Activated T-cell treated with anti-CD3 and anti-CD28 coated beads for 48 hours (primary cell): ENCODE results near the gene KCTD3.

ENCODE experiments used
- DNase-seq: peaks from one replicate; pipeline ENCODE4 v3.0.0-alpha.2; 2020; ENCODE audit warnings: low read depth

Gene KCTD3

DNA sequence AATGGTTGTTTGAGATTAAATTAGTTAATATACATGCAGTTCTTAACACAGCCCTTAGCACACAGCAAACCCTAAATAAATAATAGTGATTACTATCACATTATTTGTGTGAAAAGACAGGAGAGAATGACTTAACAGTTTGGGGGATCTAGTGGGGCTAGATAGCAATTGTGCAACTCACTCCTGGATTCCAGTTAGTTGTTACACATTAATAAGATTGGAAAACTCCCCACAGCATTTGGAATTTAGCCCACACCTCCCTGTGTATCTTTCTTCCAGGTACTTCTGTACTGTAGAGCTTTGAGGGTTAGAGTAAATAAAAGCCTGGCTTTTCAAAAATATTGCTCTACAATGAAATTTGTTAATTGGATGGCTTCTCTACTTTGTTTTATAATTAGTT, 93.2 kb downstream of the KCTD3 start:
- DNase-seq: no peak

DNA sequence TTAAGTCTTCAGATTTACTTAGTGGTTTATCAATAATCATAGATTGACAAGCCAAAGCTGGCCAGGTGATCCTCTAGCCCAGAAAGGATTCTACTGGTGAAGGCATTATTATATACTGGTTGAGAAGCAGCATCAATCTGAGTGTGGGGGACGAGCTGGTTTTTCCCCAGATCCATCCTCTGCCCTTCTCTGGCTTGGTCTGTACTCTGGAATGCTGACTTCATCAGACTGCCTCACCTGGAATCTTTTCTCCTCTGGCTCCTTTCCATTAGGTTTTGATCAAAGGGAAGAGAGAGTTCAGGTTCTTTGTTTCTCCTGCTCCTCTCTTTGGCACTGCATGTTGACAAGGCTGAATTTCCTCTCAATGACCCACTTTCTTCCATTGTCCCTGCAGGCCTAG, 93.9 kb downstream of the KCTD3 start:
- DNase-seq: no peak

DNA sequence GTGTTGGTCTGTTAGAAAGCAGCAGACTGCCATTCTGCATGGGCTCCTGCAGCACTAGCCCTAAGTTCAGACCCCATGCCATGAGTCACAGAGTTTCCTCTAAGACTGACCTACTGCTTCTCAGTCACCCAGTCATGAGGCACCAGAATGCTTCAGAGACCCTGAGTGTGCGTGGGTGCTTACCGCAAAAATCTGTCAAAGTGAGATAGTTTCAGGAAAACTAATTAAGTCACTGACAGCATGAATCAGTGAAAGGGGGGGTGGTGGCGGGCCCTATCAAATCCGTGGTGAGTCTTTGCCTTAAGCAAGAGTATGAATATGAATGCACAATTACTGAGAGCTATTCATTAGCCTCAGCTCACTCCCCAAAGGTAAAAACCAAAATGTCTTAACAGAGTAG, 98.1 kb downstream of the KCTD3 start:
- DNase-seq: peak; percentile 19

DNA sequence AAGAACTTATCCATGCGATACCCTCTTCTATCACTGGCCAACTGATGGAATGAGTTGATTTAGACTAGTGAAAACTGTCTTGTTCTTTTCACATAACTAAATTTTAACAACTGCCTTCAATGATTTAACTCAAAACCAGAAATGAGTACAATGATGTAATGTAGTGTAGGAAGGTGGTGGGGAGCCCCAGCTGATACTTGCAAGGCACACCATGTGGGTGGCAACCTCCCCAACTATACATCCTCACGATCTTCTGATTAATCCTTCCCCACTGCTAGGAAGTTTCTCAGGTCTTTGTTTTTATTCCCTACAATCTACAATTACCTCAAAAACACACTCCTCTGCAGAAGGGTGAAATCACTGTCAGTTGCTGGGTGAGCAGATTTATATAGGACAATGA, 100.7 kb downstream of the KCTD3 start:
- DNase-seq: no peak

DNA sequence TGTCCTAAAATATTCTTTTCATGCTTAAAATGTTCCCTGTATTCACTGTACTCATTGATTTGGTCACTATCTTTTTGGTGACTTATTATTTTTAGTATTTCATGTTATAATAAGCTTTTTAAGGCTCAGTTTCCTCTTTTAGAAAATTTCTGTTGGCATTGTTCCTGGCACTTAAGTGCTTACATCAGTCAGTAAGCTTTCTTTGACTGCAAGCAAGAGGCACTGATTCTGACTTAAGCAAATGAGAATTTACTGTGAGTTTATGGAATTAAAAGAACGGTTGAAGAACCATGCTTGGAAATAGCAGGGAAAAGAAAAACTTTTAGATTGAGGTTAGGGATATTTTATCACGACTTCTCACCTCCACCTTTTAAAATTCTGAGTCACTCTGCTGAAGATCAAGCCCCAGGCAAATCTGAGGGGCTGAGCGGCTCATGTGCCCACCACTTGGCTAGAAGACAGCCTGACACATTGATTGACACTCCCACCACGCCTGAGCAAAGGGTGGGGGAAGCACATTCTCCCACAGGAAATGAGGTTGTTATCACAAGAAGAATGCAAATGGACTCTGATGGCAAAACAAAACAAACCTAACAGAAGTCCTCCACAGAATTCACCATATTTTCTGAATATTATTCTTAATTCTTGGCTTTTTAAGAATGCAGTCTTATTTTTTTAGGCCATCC, 102.8 kb downstream of the KCTD3 start:
- DNase-seq: no peak
